Kidney (tissue), 14 donors: Measurements from ENCODE around the gene GLIPR2. TPM values are rescaled to one million over a fixed set of nuclear protein-coding genes. Genes with fewer than 3 reads are reported as not detected.

Source experiments
- DNase-seq, 5 donors: peaks; one replicate each; pipeline ENCODE4 v3.0.0-alpha.2; 2013 to 2020
- FAIRE-seq: peaks from 2 replicates; lab custom pipeline; 2012; peaks lifted over from hg19 to GRCh38; lab: Jason Lieb, UNC
- H3K27ac ChIP-seq, 2 donors: one replicate each; pipeline ENCODE4 v1.7.0; 2013; ENCODE audit warnings: low read depth in 2 of 2, low read length in 2 of 2, inconsistent platforms in 1 of 2
- H3K27me3 ChIP-seq: one replicate; pipeline ENCODE4 v1.7.1; 2013; ENCODE audit warnings: low read length, inconsistent platforms; ENCODE audit not compliant: control insufficient read depth, insufficient read depth
- H3K36me3 ChIP-seq, 3 donors: one replicate each; pipeline versions ENCODE4 v1.7.0 to v1.7.1; 2013; ENCODE audit warnings: low read length in 3 of 3, control low read depth in 1 of 3, inconsistent platforms in 1 of 3; ENCODE audit not compliant: insufficient read depth in 3 of 3, control insufficient read depth in 2 of 3
- H3K4me1 ChIP-seq, 3 donors: one replicate each; pipeline versions ENCODE4 v1.7.0 to v1.7.1; 2013; ENCODE audit warnings: low read length in 3 of 3, inconsistent platforms in 1 of 3, low read depth in 1 of 3; ENCODE audit not compliant: control insufficient read depth in 2 of 3, insufficient read depth in 2 of 3
- H3K4me3 ChIP-seq, 3 donors: one replicate each; pipeline versions ENCODE4 v1.7.0 to v1.8.1; 2013; ENCODE audit warnings: low read length in 3 of 3, control low read depth in 1 of 3, inconsistent platforms in 1 of 3
- H3K9ac ChIP-seq, 3 donors: one replicate each; pipeline versions ENCODE4 v1.7.0 to v1.7.1; 2013; ENCODE audit warnings: low read length in 3 of 3, control low read depth in 1 of 3, inconsistent platforms in 1 of 3
- H3K9me3 ChIP-seq, 3 donors: one replicate each; pipeline versions ENCODE4 v1.7.0 to v1.7.1; 2013; ENCODE audit warnings: low read length in 3 of 3, control low read depth in 1 of 3, inconsistent platforms in 1 of 3; ENCODE audit not compliant: control insufficient read depth in 2 of 3, insufficient read depth in 1 of 3
- intact Hi-C: fragments of 100-400 bp; cut with DNase I; formaldehyde crosslinking; loops from one replicate; pipeline ENCODE4 v1.11.1; 2022
- polyA plus RNA-seq: library from polyadenylated mRNA; stranded (reverse); fragments of 350-450 nt; fragmentation: Illumina TruSeq; extraction: RNeasy Lipid Tissue Mini Kit (QIAGEN cat#74804); gene quantifications from one replicate; pipeline ENCODE4 v1.2.3, GENCODE V29; 2014; ENCODE audit warnings: low read depth, low replicate concordance; ENCODE audit not compliant: insufficient read depth
- total RNA-seq: library from RNA; stranded (reverse); fragmentation: NEBNext Ultra II Directional; extraction: Animal tissue kit (Norgen Biotek cat#: 25700); gene quantifications from one replicate; pipeline ENCODE4 v1.2.1, GENCODE V29; 2021
- TF ChIP-seq, protein P1 (sequence below): IDR thresholded peaks from 3 replicates; pipeline ENCODE4 v1.5.1; 2012; ENCODE audit warnings: mild to moderate bottlenecking, moderate library complexity, borderline replicate concordance; ENCODE audit not compliant: insufficient read depth; ENCODE audit errors: extremely low read depth
- donor health status: control.
- donor health status: control.
- donor health status: control.
- donor health status: control.
- donor health status: control.
- donor health status: DM: yes; HTN: yes; CAD: no.
- donor health status: Normal renal cell carcinoma (clear cell type).

GLIPR2 gene
- total and polyA plus RNA-seq, 2 donors from 2014 or later, result 8.3 to 19.6 TPM

DNA sequence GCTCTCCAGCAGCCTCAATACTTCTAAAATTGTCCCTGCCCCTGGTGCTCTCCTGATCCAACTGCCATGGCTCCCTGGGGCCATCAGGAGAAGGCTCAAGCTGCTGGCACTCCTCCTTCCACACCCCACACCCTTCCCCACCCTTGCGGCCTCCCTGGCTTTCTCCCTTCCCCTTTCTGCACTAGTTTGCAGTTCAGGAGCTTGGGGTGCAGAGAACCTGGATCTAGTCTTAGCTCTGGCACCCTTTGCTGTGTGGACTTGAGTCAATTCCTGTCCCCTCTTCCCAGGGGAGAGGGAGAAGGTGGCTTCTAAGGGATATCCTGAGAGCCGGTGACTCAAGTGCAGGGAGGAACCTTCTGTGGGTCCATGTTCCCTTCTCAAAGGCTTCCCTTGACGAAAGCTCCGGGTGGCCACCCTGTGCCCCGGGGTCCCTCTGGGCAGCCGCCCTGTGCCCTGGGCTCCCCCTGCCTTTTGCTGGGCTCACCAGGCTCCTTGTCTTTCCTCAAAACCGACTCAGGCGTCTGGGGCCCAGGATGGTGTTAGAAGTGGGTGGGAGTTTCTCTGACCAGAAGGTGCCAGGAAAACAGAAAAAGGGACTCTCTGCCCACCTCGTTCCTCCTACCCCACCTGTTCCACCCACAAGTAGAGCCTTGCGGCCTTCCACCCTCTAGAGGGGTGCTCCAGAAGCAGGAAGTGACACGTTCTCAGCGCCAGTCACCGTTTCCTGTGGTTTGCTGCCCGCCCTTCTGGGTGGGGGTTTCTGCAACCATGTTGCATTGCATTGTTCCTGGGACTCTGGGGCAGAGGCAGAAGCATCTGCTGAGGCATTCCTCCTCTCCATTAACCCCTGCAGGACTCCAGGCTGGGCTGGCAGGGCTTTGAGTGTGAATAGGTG, 15.0 kb downstream of the GLIPR2 start:
- peak in 1 of 5 donors; percentile 83 for DNase-seq
- TF ChIP-seq, protein P1, sequence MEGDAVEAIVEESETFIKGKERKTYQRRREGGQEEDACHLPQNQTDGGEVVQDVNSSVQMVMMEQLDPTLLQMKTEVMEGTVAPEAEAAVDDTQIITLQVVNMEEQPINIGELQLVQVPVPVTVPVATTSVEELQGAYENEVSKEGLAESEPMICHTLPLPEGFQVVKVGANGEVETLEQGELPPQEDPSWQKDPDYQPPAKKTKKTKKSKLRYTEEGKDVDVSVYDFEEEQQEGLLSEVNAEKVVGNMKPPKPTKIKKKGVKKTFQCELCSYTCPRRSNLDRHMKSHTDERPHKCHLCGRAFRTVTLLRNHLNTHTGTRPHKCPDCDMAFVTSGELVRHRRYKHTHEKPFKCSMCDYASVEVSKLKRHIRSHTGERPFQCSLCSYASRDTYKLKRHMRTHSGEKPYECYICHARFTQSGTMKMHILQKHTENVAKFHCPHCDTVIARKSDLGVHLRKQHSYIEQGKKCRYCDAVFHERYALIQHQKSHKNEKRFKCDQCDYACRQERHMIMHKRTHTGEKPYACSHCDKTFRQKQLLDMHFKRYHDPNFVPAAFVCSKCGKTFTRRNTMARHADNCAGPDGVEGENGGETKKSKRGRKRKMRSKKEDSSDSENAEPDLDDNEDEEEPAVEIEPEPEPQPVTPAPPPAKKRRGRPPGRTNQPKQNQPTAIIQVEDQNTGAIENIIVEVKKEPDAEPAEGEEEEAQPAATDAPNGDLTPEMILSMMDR, result no peak
- Histone ChIP-seq H3K9me3 (no peaks in the 10 kb centered on the region), H3K9ac (no peak overlapping the region), H3K4me1 (peaks cover 0 to 10% (median 8%) of the 10 kb centered on the region in 3 donors), H3K27ac (no peak overlapping the region), H3K36me3 (no peaks in the 10 kb centered on the region), H3K4me3 (no peak overlapping the region), H3K27me3 (no peaks in the 10 kb centered on the region)
- intact Hi-C loops, result no loop called here
- no peak for FAIRE-seq

DNA sequence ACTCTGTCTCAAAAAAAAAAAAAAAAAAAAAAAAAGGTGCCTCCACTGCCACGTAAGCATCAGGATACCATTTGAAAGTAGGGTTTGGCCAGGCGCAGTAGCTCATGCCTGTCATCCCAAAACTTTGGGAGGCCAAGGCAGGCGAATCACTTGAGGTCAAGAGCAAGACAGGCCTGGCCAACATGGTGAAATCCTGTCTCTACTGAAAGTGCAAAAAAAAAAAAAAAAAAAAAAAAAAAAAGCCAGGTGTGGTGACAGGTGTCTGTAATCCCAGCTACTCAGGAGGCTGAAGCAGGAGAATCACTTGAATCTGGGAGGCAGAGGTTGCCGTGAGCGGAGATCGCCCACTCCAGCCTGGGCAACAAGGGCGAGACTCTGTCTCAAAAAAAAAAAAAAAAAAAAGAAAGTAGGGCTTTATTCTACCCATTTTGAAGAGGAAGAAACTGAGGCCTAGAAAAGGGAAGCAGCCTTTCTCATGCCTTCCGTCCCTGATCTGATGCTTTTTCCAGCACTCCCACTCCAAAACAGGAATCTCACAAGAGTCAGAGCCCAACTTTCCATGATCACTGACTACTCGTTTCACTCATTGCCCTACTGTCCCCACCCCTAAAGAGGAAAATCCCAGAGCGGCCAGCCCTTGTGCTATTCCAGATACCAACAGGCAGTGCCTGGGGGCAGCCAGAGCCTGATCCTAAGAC, 16.4 kb downstream of the GLIPR2 start:
- no peaks in the 10 kb centered on the region for H3K27me3 ChIP-seq
- DNase-seq (peak in 1 of 5 donors; percentile 46), FAIRE-seq (no peak)
- H3K9ac ChIP-seq, result no peak overlapping the region
- intact Hi-C loops, result no loop called here
- H3K4me3 ChIP-seq, result no peak overlapping the region
- no peak overlapping the region for H3K27ac ChIP-seq
- H3K9me3 ChIP-seq, result no peaks in the 10 kb centered on the region
- H3K4me1 ChIP-seq, result peaks cover 0 to 10% (median 8%) of the 10 kb centered on the region in 3 donors
- no peaks in the 10 kb centered on the region for H3K36me3 ChIP-seq
- TF ChIP-seq, protein P1, result no peak

DNA sequence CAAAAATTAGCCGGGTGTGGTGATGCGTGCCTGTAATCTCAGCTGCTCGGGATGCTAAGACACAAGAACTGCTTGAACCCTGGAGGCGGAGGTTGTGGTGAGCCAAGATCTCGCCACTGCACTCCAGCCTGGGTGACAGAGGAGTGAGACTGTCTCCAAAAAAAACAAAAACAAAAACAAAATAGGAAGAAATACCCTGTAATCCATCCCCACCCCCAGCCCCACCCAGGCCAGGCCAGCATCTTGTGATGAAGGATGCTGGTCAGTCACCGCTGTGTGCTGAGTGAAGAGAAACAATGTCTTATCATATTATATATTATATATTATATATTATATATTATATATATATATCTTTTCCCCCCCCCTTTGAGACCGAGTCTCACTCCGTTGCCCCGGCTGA, 17.2 kb downstream of the GLIPR2 start:
- Histone ChIP-seq H3K27me3 (no peaks in the 10 kb centered on the region), H3K4me1 (peaks cover 0 to 8% (median 6%) of the 10 kb centered on the region in 3 donors), H3K36me3 (no peaks in the 10 kb centered on the region), H3K4me3 (no peak overlapping the region), H3K9me3 (no peaks in the 10 kb centered on the region), H3K9ac (no peak overlapping the region), H3K27ac (peak overlapping the region in 1 of 2 donors; percentile 84)
- FAIRE-seq, result no peak
- intact Hi-C loops, result no loop called here
- DNase-seq, result peak in 1 of 5 donors; percentile 22
- TF ChIP-seq, protein P1, result no peak
